Measurements from ENCODE around the gene ABCA12. TPM values are rescaled to one million over a fixed set of nuclear protein-coding genes. Genes with fewer than 3 reads are reported as not detected.
A peak's percentile ranks its signal among the peaks of the same experiment; 100 is the strongest.

ABCA12 gene
- polyA plus RNA-seq, 3 donors = 0.26 to 0.34 (median 0.32) TPM

GRCh38 chr2:215002500-215002899 lies 135.9 kb downstream of the ABCA12 start:
- peak in 9 of 11 donors; percentile 27 to 51 (median 40) for DNase-seq (ENCODE audit: extremely low read depth in 1 of 11, low read depth in 9 of 11, low spot score in 4 of 11)

GRCh38 chr2:215000721-215001120 lies 137.7 kb downstream of the ABCA12 start:
- no peak for DNase-seq (ENCODE audit: extremely low read depth in 1 of 11, low read depth in 9 of 11, low spot score in 4 of 11)

GRCh38 chr2:214995926-214996670 lies 142.3 kb downstream of the ABCA12 start:
- no peak for DNase-seq (ENCODE audit: extremely low read depth in 1 of 11, low read depth in 9 of 11, low spot score in 4 of 11)

- DNase-seq (ENCODE audit: extremely low read depth in 1 of 11, low read depth in 9 of 11, low spot score in 4 of 11) = no peak
Measured at GRCh38 chr2:214995409-214995808, 143.0 kb downstream of the ABCA12 start.

- DNase-seq (ENCODE audit: extremely low read depth in 1 of 11, low read depth in 9 of 11, low spot score in 4 of 11) = no peak
Measured at GRCh38 chr2:214992911-214993310, 145.5 kb downstream of the ABCA12 start.

GRCh38 chr2:214989187-214989586 lies 149.2 kb downstream of the ABCA12 start:
- no peak for DNase-seq (ENCODE audit: extremely low read depth in 1 of 11, low read depth in 9 of 11, low spot score in 4 of 11)

GRCh38 chr2:214987261-214987660 lies 151.2 kb downstream of the ABCA12 start:
- DNase-seq (ENCODE audit: extremely low read depth in 1 of 11, low read depth in 9 of 11, low spot score in 4 of 11) = no peak

- no peak for DNase-seq (ENCODE audit: extremely low read depth in 1 of 11, low read depth in 9 of 11, low spot score in 4 of 11)
Measured at GRCh38 chr2:214985619-214986018, 152.8 kb downstream of the ABCA12 start.

GRCh38 chr2:214966420-214966819 lies 172.0 kb downstream of the ABCA12 start:
- DNase-seq (ENCODE audit: extremely low read depth in 1 of 11, low read depth in 9 of 11, low spot score in 4 of 11) = no peak

- DNase-seq (ENCODE audit: extremely low read depth in 1 of 11, low read depth in 9 of 11, low spot score in 4 of 11) = no peak
Measured at GRCh38 chr2:214960677-214961076, 177.7 kb downstream of the ABCA12 start.

GRCh38 chr2:214946949-214947348 lies 191.5 kb downstream of the ABCA12 start:
- DNase-seq (ENCODE audit: extremely low read depth in 1 of 11, low read depth in 9 of 11, low spot score in 4 of 11) = no peak

GRCh38 chr2:214934006-214934405 lies 204.4 kb downstream of the ABCA12 start:
- DNase-seq (ENCODE audit: extremely low read depth in 1 of 11, low read depth in 9 of 11, low spot score in 4 of 11) = no peak

- DNase-seq (ENCODE audit: extremely low read depth in 1 of 11, low read depth in 9 of 11, low spot score in 4 of 11) = no peak
Measured at GRCh38 chr2:214904634-214905033, 233.8 kb downstream of the ABCA12 start.

- no peak for DNase-seq (ENCODE audit: extremely low read depth in 1 of 11, low read depth in 9 of 11, low spot score in 4 of 11)
Measured at GRCh38 chr2:214904176-214904575, 234.2 kb downstream of the ABCA12 start.

GRCh38 chr2:214902286-214902685 lies 236.1 kb downstream of the ABCA12 start:
- DNase-seq (ENCODE audit: extremely low read depth in 1 of 11, low read depth in 9 of 11, low spot score in 4 of 11) = no peak

GRCh38 chr2:214899751-214900150 lies 238.7 kb downstream of the ABCA12 start:
- no peak for DNase-seq (ENCODE audit: extremely low read depth in 1 of 11, low read depth in 9 of 11, low spot score in 4 of 11)

GRCh38 chr2:214896274-214896673 lies 242.2 kb downstream of the ABCA12 start:
- DNase-seq (ENCODE audit: extremely low read depth in 1 of 11, low read depth in 9 of 11, low spot score in 4 of 11) = no peak

GRCh38 chr2:214895469-214895868 lies 243.0 kb downstream of the ABCA12 start:
- no peak for DNase-seq (ENCODE audit: extremely low read depth in 1 of 11, low read depth in 9 of 11, low spot score in 4 of 11)

- no peak for DNase-seq (ENCODE audit: extremely low read depth in 1 of 11, low read depth in 9 of 11, low spot score in 4 of 11)
Measured at GRCh38 chr2:214889301-214889700, 249.1 kb downstream of the ABCA12 start.

GRCh38 chr2:214881647-214882202 lies 256.7 kb downstream of the ABCA12 start:
- peak in 5 of 11 donors; percentile 4 to 22 (median 7) for DNase-seq (ENCODE audit: extremely low read depth in 1 of 11, low read depth in 9 of 11, low spot score in 4 of 11)

All from renal cortex interstitium (tissue), 11 donors.